Measurements from ENCODE around the gene KCNK5. TPM values are rescaled to one million over a fixed set of nuclear protein-coding genes. Genes with fewer than 3 reads are reported as not detected.

Gene KCNK5
- polyA plus RNA-seq, 1 donor from 2014 or later: not detected

DNA sequence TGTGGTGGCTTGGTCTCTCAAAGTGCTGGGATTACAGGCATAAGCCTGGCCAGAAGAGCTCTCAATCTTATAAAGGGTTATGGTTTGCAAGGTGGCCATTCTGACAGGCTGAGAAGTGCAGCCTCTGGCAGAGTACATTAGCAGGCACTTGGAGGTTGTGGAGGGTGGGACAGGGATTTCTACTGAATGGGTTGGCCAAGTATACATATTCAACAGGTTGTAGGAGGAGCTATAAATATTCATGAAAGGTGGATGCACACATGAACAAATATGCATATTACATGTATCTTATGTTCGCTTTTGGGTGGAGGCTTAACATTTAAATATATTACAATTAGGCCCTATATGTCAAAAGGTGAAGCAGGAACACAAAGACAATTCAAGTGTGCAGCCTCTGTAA lies 20.0 kb upstream of the KCNK5 start:
- no peaks in the 10 kb centered on the region for H3K36me3 ChIP-seq (ENCODE audit: insufficient read depth, low read length)
- H3K4me2 ChIP-seq (ENCODE audit: low read length): no peak overlapping the region

DNA sequence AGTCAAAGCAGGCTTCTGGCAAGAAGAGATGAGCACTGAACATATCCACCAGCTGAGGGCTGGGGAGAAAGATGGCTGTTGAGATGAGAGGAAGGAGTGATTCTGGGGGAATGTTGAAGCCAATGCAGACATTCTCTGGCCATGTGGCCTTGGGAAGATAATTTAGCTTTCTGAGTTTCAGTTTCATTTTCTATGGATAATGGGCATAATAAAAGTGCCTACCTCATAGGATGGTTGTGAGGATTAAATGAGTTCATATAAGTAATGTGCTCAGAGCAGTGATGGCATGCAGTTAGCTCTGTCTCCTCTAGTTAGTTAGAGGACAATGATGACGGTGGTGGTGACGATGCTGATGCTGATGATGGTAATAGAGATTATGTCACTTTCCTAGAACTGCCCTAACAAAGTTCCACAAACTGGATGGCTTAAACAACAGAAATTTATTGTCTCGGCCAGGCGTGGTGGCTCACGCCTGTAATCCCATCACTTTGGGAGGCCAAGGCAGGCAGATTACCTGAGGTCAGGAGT lies 18.5 kb upstream of the KCNK5 start:
- H3K27ac ChIP-seq (ENCODE audit: low read length): no peak overlapping the region
- H3K27me3 ChIP-seq (ENCODE audit: insufficient read depth, low read depth, low read length): no peaks in the 10 kb centered on the region
- H4K20me1 ChIP-seq (ENCODE audit: insufficient read depth): no peaks in the 10 kb centered on the region
- no peak overlapping the region for H3K9ac ChIP-seq (ENCODE audit: low read length)
- no peaks in the 10 kb centered on the region for H3K36me3 ChIP-seq (ENCODE audit: insufficient read depth, low read length)
- no peaks in the 10 kb centered on the region for H3F3A ChIP-seq (ENCODE audit: insufficient read depth, low read length, poor library complexity, severe bottlenecking)
- no peaks in the 10 kb centered on the region for H3K79me2 ChIP-seq (replicated peaks; ENCODE audit: insufficient read depth, low read length)
- TF ChIP-seq TAF1 (IDR thresholded peaks at IDR 0.05; ENCODE audit: low read depth): no peak
- TF ChIP-seq POLR2AphosphoS5 (IDR thresholded peaks at IDR 0.05): no peak
- TF ChIP-seq SMC3 (conservative IDR thresholded peaks at IDR 0.05; ENCODE audit: poor library complexity): no peak
- no peak for TF ChIP-seq RAD21 (conservative IDR thresholded peaks at IDR 0.05)
- no peak for TF ChIP-seq MXI1 (conservative IDR thresholded peaks at IDR 0.05; ENCODE audit: poor library complexity, severe bottlenecking)
- no peak for TF ChIP-seq EZH2 (IDR thresholded peaks at IDR 0.05; ENCODE audit: borderline replicate concordance, insufficient read depth, low read length, poor library complexity, severe bottlenecking)
- TF ChIP-seq, protein P1, sequence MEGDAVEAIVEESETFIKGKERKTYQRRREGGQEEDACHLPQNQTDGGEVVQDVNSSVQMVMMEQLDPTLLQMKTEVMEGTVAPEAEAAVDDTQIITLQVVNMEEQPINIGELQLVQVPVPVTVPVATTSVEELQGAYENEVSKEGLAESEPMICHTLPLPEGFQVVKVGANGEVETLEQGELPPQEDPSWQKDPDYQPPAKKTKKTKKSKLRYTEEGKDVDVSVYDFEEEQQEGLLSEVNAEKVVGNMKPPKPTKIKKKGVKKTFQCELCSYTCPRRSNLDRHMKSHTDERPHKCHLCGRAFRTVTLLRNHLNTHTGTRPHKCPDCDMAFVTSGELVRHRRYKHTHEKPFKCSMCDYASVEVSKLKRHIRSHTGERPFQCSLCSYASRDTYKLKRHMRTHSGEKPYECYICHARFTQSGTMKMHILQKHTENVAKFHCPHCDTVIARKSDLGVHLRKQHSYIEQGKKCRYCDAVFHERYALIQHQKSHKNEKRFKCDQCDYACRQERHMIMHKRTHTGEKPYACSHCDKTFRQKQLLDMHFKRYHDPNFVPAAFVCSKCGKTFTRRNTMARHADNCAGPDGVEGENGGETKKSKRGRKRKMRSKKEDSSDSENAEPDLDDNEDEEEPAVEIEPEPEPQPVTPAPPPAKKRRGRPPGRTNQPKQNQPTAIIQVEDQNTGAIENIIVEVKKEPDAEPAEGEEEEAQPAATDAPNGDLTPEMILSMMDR (IDR thresholded peaks at IDR 0.05; ENCODE audit: poor library complexity, severe bottlenecking): no peak
- TF ChIP-seq, protein P2, sequence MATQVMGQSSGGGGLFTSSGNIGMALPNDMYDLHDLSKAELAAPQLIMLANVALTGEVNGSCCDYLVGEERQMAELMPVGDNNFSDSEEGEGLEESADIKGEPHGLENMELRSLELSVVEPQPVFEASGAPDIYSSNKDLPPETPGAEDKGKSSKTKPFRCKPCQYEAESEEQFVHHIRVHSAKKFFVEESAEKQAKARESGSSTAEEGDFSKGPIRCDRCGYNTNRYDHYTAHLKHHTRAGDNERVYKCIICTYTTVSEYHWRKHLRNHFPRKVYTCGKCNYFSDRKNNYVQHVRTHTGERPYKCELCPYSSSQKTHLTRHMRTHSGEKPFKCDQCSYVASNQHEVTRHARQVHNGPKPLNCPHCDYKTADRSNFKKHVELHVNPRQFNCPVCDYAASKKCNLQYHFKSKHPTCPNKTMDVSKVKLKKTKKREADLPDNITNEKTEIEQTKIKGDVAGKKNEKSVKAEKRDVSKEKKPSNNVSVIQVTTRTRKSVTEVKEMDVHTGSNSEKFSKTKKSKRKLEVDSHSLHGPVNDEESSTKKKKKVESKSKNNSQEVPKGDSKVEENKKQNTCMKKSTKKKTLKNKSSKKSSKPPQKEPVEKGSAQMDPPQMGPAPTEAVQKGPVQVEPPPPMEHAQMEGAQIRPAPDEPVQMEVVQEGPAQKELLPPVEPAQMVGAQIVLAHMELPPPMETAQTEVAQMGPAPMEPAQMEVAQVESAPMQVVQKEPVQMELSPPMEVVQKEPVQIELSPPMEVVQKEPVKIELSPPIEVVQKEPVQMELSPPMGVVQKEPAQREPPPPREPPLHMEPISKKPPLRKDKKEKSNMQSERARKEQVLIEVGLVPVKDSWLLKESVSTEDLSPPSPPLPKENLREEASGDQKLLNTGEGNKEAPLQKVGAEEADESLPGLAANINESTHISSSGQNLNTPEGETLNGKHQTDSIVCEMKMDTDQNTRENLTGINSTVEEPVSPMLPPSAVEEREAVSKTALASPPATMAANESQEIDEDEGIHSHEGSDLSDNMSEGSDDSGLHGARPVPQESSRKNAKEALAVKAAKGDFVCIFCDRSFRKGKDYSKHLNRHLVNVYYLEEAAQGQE (IDR thresholded peaks at IDR 0.05; ENCODE audit: borderline replicate concordance): no peak
- no peak for TF ChIP-seq EP300 (conservative IDR thresholded peaks at IDR 0.05; ENCODE audit: poor library complexity, severe bottlenecking)
- no peak overlapping the region for H3K4me3 ChIP-seq (ENCODE audit: low read length)
- no peak overlapping the region for H3K4me2 ChIP-seq (ENCODE audit: low read length)
- H3K9me3 ChIP-seq (ENCODE audit: low read length): no peaks in the 10 kb centered on the region
- no peaks in the 10 kb centered on the region for H3K9me2 ChIP-seq (ENCODE audit: insufficient read depth, low read length)
- no peak overlapping the region for H2AFZ ChIP-seq (ENCODE audit: low read depth, low read length)

More for the DNA sequence above, 20.0 kb upstream of the KCNK5 start:
- no peaks in the 10 kb centered on the region for H4K20me1 ChIP-seq (ENCODE audit: insufficient read depth)
- H3K27ac ChIP-seq (ENCODE audit: low read length): no peak overlapping the region
- H2AFZ ChIP-seq (ENCODE audit: low read depth, low read length): no peak overlapping the region
- H3K9me3 ChIP-seq (ENCODE audit: low read length): no peaks in the 10 kb centered on the region
- H3K4me3 ChIP-seq (ENCODE audit: low read length): no peak overlapping the region
- H3K9ac ChIP-seq (ENCODE audit: low read length): no peak overlapping the region
- no peaks in the 10 kb centered on the region for H3K27me3 ChIP-seq (ENCODE audit: insufficient read depth, low read depth, low read length)
- no peaks in the 10 kb centered on the region for H3K9me2 ChIP-seq (ENCODE audit: insufficient read depth, low read length)
- H3K79me2 ChIP-seq (replicated peaks; ENCODE audit: insufficient read depth, low read length): no peaks in the 10 kb centered on the region
- TF ChIP-seq POLR2AphosphoS5 (IDR thresholded peaks at IDR 0.05): no peak
- no peaks in the 10 kb centered on the region for H3F3A ChIP-seq (ENCODE audit: insufficient read depth, low read length, poor library complexity, severe bottlenecking)

DNA sequence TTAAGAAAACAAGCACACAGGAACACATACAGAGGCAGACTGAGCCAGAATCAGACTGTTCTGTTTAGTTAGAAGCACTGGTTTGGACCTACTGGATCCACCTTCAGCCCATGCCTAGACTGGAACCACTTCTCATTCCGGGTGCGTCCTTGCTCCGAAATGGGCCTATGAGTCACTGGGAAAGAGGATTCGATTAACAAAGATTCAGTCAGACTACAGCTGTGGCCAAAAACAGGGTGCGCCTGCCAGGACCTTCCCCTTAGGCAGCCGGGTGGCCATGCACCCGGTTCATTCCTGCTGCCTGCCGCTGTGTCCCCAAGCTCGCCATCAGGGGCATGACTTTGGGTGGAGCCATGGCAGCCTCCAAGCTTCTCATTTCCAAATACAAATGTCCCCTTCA lies 14.5 kb upstream of the KCNK5 start:
- Histone ChIP-seq H3K9me2 (ENCODE audit: insufficient read depth, low read length) (no peaks in the 10 kb centered on the region), H3K4me3 (ENCODE audit: low read length) (no peak overlapping the region), H3K4me2 (ENCODE audit: low read length) (no peak overlapping the region), H3K36me3 (ENCODE audit: insufficient read depth, low read length) (no peaks in the 10 kb centered on the region), H3K27ac (ENCODE audit: low read length) (no peak overlapping the region), H3K79me2 (replicated peaks; ENCODE audit: insufficient read depth, low read length) (no peaks in the 10 kb centered on the region), H4K20me1 (ENCODE audit: insufficient read depth) (no peaks in the 10 kb centered on the region), H3K27me3 (ENCODE audit: insufficient read depth, low read depth, low read length) (no peaks in the 10 kb centered on the region), H2AFZ (ENCODE audit: low read depth, low read length) (no peak overlapping the region), H3F3A (ENCODE audit: insufficient read depth, low read length, poor library complexity, severe bottlenecking) (no peaks in the 10 kb centered on the region), H3K9me3 (ENCODE audit: low read length) (no peaks in the 10 kb centered on the region), H3K9ac (ENCODE audit: low read length) (no peak overlapping the region)
- TF ChIP-seq POLR2AphosphoS5 (IDR thresholded peaks at IDR 0.05) (no peak), EZH2 (IDR thresholded peaks at IDR 0.05; ENCODE audit: borderline replicate concordance, insufficient read depth, low read length, poor library complexity, severe bottlenecking) (no peak), TAF1 (IDR thresholded peaks at IDR 0.05; ENCODE audit: low read depth) (no peak), SMC3 (conservative IDR thresholded peaks at IDR 0.05; ENCODE audit: poor library complexity) (no peak), EP300 (conservative IDR thresholded peaks at IDR 0.05; ENCODE audit: poor library complexity, severe bottlenecking) (no peak), MXI1 (conservative IDR thresholded peaks at IDR 0.05; ENCODE audit: poor library complexity, severe bottlenecking) (no peak), RAD21 (conservative IDR thresholded peaks at IDR 0.05) (no peak)
- TF ChIP-seq, protein P2 (IDR thresholded peaks at IDR 0.05; ENCODE audit: borderline replicate concordance): no peak
- TF ChIP-seq, protein P1 (IDR thresholded peaks at IDR 0.05; ENCODE audit: poor library complexity, severe bottlenecking): no peak

Measured in neural cell (in vitro differentiated cells).